Caco-2 (cell line): ENCODE results near the gene ALG11. TPM values are rescaled to one million over a fixed set of nuclear protein-coding genes. Genes with fewer than 3 reads are reported as not detected.

ENCODE experiments used
- BruUV-seq: library from RNA; stranded (reverse); fragments of 400-500 nt; replicated peaks from 2 replicates; lab custom pipeline; 2021; lab: Mats Ljungman, UMichigan
- CTCF ChIA-PET: fragments of 300-600 bp; sonication (Branson Sonifier 250); formaldehyde crosslinking; loops from one replicate; lab custom pipeline; 2022; ENCODE audit warnings: antibody characterized with exemption; lab: Charles Lee
- POLR2A ChIA-PET: fragments of 300-600 bp; sonication (Branson Sonifier 250); formaldehyde crosslinking; loops from one replicate; lab custom pipeline; 2022; ENCODE audit warnings: antibody characterized with exemption; lab: Charles Lee
- DNase-seq, 2 experiments: peaks; one replicate each; pipeline versions ENCODE4 v3.0.0 to v3.0.0-alpha.2; 2020 to 2022
- H3K27me3 ChIP-seq: replicated peaks from 2 replicates; pipeline ENCODE4 v1.6.0; 2011; ENCODE audit warnings: low read length; ENCODE audit not compliant: control insufficient read depth, insufficient read depth
- H3K36me3 ChIP-seq: 2 replicates; pipeline ENCODE4 v1.5.1; 2011; ENCODE audit warnings: low read length; ENCODE audit not compliant: control insufficient read depth, insufficient read depth
- H3K4me1 ChIP-seq: fragments of 250-450 bp; sonication (Bioruptor Pico); 2 replicates; pipeline ENCODE4 v1.5.1; 2020; ENCODE audit warnings: mild to moderate bottlenecking
- H3K4me3 ChIP-seq: 2 replicates; pipeline ENCODE4 v1.5.1; 2011; ENCODE audit warnings: low read depth, mild to moderate bottlenecking, control low read depth, low read length
- H3K9me3 ChIP-seq: fragments of 250-450 bp; sonication (Bioruptor Pico); 2 replicates; pipeline ENCODE4 v1.5.1; 2020; ENCODE audit warnings: mild to moderate bottlenecking, moderate library complexity
- H3K27ac Mint-ChIP-seq: one replicate; pipeline ENCODE4 v1.8.0; 2022; ENCODE audit warnings: mixed read lengths; ENCODE audit not compliant: unreplicated experiment
- H3K27me3 Mint-ChIP-seq: one replicate; pipeline ENCODE4 v1.8.0; 2022; ENCODE audit warnings: mixed read lengths; ENCODE audit not compliant: insufficient read depth, unreplicated experiment
- H3K36me3 Mint-ChIP-seq: one replicate; pipeline ENCODE4 v1.8.0; 2022; ENCODE audit warnings: mild to moderate bottlenecking, mixed read lengths; ENCODE audit not compliant: insufficient read depth, unreplicated experiment
- H3K4me1 Mint-ChIP-seq: one replicate; pipeline ENCODE4 v1.8.0; 2022; ENCODE audit warnings: low read depth, mixed read lengths; ENCODE audit not compliant: unreplicated experiment
- H3K4me3 Mint-ChIP-seq: one replicate; pipeline ENCODE4 v1.8.0; 2022; ENCODE audit warnings: mild to moderate bottlenecking, moderate library complexity, mixed read lengths; ENCODE audit not compliant: unreplicated experiment
- H3K9me3 Mint-ChIP-seq: one replicate; pipeline ENCODE4 v1.8.0; 2022; ENCODE audit warnings: mixed read lengths; ENCODE audit not compliant: unreplicated experiment
- CTCF ChIP-seq, 2 experiments: fragments of 200-600 bp in 1 of 2; IDR thresholded peaks; 1 replicate in 1 of 2; 2 replicates in 1 of 2; pipeline versions ENCODE4 v1.5.1 to v1.8.0; 2011 to 2022; ENCODE audit warnings: antibody characterized with exemption in 1 of 2, control low read depth in 1 of 2, inconsistent platforms in 1 of 2, low read depth in 1 of 2, low read length in 1 of 2, mild to moderate bottlenecking in 1 of 2, moderate library complexity in 1 of 2; ENCODE audit not compliant: insufficient read depth in 1 of 2, severe bottlenecking in 1 of 2, unreplicated experiment in 1 of 2
- intact Hi-C: fragments of 100-400 bp; cut with micrococcal nuclease; formaldehyde crosslinking; loops from one replicate; pipeline ENCODE4 v1.10.0; 2022; ENCODE audit not compliant: unreplicated experiment
- total RNA-seq: library from RNA; stranded (reverse); gene quantifications from 2 replicates; pipeline ENCODE4 v1.2.3, GENCODE V29; 2022

The ALG11 gene
- total RNA-seq, 1 experiment from 2014 or later: 47.7 TPM

- no peak for DNase-seq
- peaks cover 38% of the 10 kb centered on the region for H3K4me1 ChIP-seq
- no peak overlapping the region for H3K4me3 ChIP-seq
- Mint-ChIP-seq H3K27me3 (no peaks in the 10 kb centered on the region), H3K9me3 (no peaks in the 10 kb centered on the region), H3K4me1 (peaks cover 23% of the 10 kb centered on the region), H3K36me3 (no peaks in the 10 kb centered on the region), H3K27ac (no peak overlapping the region), H3K4me3 (no peak overlapping the region)
- BruUV-seq: no TSS peak
- H3K27me3 ChIP-seq: no peaks in the 10 kb centered on the region
- no peak for TF ChIP-seq CTCF (IDR thresholded peaks at IDR 0.05; ENCODE audit: insufficient read depth in 1 of 2, low read depth in 1 of 2, low read length in 1 of 2, severe bottlenecking in 1 of 2, unreplicated experiment in 1 of 2)
- intact Hi-C loops: no loop called here
- ChIA-PET CTCF (no interaction called here), POLR2A (no interaction called here)
- H3K36me3 ChIP-seq: no peaks in the 10 kb centered on the region
- no peaks in the 10 kb centered on the region for H3K9me3 ChIP-seq
These were observed 18.5 kb upstream of the ALG11 start for GRCh38 chr13:51993713-51994112.

- Mint-ChIP-seq H3K27ac (no peak overlapping the region), H3K4me3 (no peak overlapping the region), H3K9me3 (no peaks in the 10 kb centered on the region), H3K4me1 (peaks cover 44% of the 10 kb centered on the region), H3K36me3 (no peaks in the 10 kb centered on the region), H3K27me3 (no peaks in the 10 kb centered on the region)
- Histone ChIP-seq H3K4me3 (no peak overlapping the region), H3K36me3 (no peaks in the 10 kb centered on the region), H3K4me1 (peaks cover 51% of the 10 kb centered on the region), H3K9me3 (no peaks in the 10 kb centered on the region), H3K27me3 (no peaks in the 10 kb centered on the region)
- CTCF ChIA-PET: interaction anchor here (0.6 kb wide), 1 partner anchor 103 kb away, joined by 3 read pairs; no protein-coding TSS in a partner anchor
- DNase-seq: no peak
- intact Hi-C loops: loop anchor here (5.0 kb wide), 2 partner anchors 84 to 139 kb away; no protein-coding TSS in a partner anchor
- no TSS peak for BruUV-seq
- POLR2A ChIA-PET: no interaction called here
- no peak for TF ChIP-seq CTCF (IDR thresholded peaks at IDR 0.05; ENCODE audit: insufficient read depth in 1 of 2, low read depth in 1 of 2, low read length in 1 of 2, severe bottlenecking in 1 of 2, unreplicated experiment in 1 of 2)
These were observed 16.3 kb upstream of the ALG11 start for GRCh38 chr13:51995677-51996551.

- CTCF ChIA-PET: interaction anchor here (3.7 kb wide), 1 partner anchor 132 kb away, joined by 36 read pairs; the partner anchor contains the start of gene NEK5
- TF ChIP-seq CTCF (IDR thresholded peaks at IDR 0.05; ENCODE audit: insufficient read depth in 1 of 2, low read depth in 1 of 2, low read length in 1 of 2, severe bottlenecking in 1 of 2, unreplicated experiment in 1 of 2): no peak
- Mint-ChIP-seq H3K4me1 (peaks cover 52% of the 10 kb centered on the region), H3K27me3 (no peaks in the 10 kb centered on the region), H3K9me3 (no peaks in the 10 kb centered on the region), H3K4me3 (no peak overlapping the region), H3K36me3 (no peaks in the 10 kb centered on the region), H3K27ac (no peak overlapping the region)
- no peaks in the 10 kb centered on the region for H3K36me3 ChIP-seq
- no peaks in the 10 kb centered on the region for H3K27me3 ChIP-seq
- peaks cover 58% of the 10 kb centered on the region for H3K4me1 ChIP-seq
- intact Hi-C loops: loop anchor here (1.0 to 5.0 kb wide), 3 partner anchors 84 to 139 kb away; no protein-coding TSS in a partner anchor
- POLR2A ChIA-PET: interaction anchor here (3.2 kb wide), 1 partner anchor 18 kb away, joined by 14 read pairs; no protein-coding TSS in a partner anchor
- H3K9me3 ChIP-seq: no peaks in the 10 kb centered on the region
- no TSS peak for BruUV-seq
- no peak overlapping the region for H3K4me3 ChIP-seq
- no peak for DNase-seq
These were observed 15.6 kb upstream of the ALG11 start for GRCh38 chr13:51996641-51997040.
